ENCODE measurements around the gene POLR2J3.
"Not testable (repeated sequence)": the region's sequence is repeated elsewhere in the genome, so short reads cannot be mapped to it uniquely, and the experiment has no call there.

POLR2J3 gene

GRCh38 chr7:102572261-102573239 is at the start of gene POLR2J3:
POLR2J3 (minus strand) TSS chr7:102572583; CDS start chr7:102572521, 62 bp downstream.
- DNase-seq (ENCODE audit: low read depth) = peak; percentile 95

GRCh38 chr7:102618122-102618521 is 45.7 kb upstream of the POLR2J3 start:
- not testable (repeated sequence) for DNase-seq (ENCODE audit: low read depth)

GRCh38 chr7:102616507-102617125 is 44.2 kb upstream of the POLR2J3 start, which contains the start of gene RASA4:
RASA4 (minus strand) TSS chr7:102616756; CDS start chr7:102616689, 67 bp downstream.
- not testable (repeated sequence) for DNase-seq (ENCODE audit: low read depth)

- DNase-seq (ENCODE audit: low read depth) = not testable (repeated sequence)
Observed at GRCh38 chr7:102615930-102616329, 43.5 kb upstream of the POLR2J3 start.

- DNase-seq (ENCODE audit: low read depth) = not testable (repeated sequence)
Observed at GRCh38 chr7:102614873-102615272, 42.5 kb upstream of the POLR2J3 start.

GRCh38 chr7:102614346-102614697 is 41.9 kb upstream of the POLR2J3 start:
- not testable (repeated sequence) for DNase-seq (ENCODE audit: low read depth)

- not testable (repeated sequence) for DNase-seq (ENCODE audit: low read depth)
Observed at GRCh38 chr7:102613575-102614345, 41.4 kb upstream of the POLR2J3 start.

- DNase-seq (ENCODE audit: low read depth) = not testable (repeated sequence)
Observed at GRCh38 chr7:102611675-102612325, 39.4 kb upstream of the POLR2J3 start.

- DNase-seq (ENCODE audit: low read depth) = not testable (repeated sequence)
Observed at GRCh38 chr7:102611013-102611674, 38.8 kb upstream of the POLR2J3 start.

- not testable (repeated sequence) for DNase-seq (ENCODE audit: low read depth)
Observed at GRCh38 chr7:102610441-102610840, 38.1 kb upstream of the POLR2J3 start.

- DNase-seq (ENCODE audit: low read depth) = not testable (repeated sequence)
Observed at GRCh38 chr7:102609734-102610133, 37.4 kb upstream of the POLR2J3 start.

GRCh38 chr7:102606848-102607247 is 34.5 kb upstream of the POLR2J3 start:
- DNase-seq (ENCODE audit: low read depth) = not testable (repeated sequence)

GRCh38 chr7:102604431-102605145 is 32.2 kb upstream of the POLR2J3 start:
- not testable (repeated sequence) for DNase-seq (ENCODE audit: low read depth)

GRCh38 chr7:102602317-102602716 is 29.9 kb upstream of the POLR2J3 start:
- not testable (repeated sequence) for DNase-seq (ENCODE audit: low read depth)

- not testable (repeated sequence) for DNase-seq (ENCODE audit: low read depth)
Observed at GRCh38 chr7:102599699-102600098, 27.3 kb upstream of the POLR2J3 start.

- DNase-seq (ENCODE audit: low read depth) = not testable (repeated sequence)
Observed at GRCh38 chr7:102596036-102596435, 23.7 kb upstream of the POLR2J3 start.

GRCh38 chr7:102593637-102594334 is 21.4 kb upstream of the POLR2J3 start:
- not testable (repeated sequence) for DNase-seq (ENCODE audit: low read depth)

- DNase-seq (ENCODE audit: low read depth) = not testable (repeated sequence)
Observed at GRCh38 chr7:102592477-102593019, 20.2 kb upstream of the POLR2J3 start.

- DNase-seq (ENCODE audit: low read depth) = not testable (repeated sequence)
Observed at GRCh38 chr7:102589857-102590256, 17.5 kb upstream of the POLR2J3 start.

All from activated T-helper 1 cell treated with Interleukin-2 at 50 U/mL for 16 hours (primary cell).